HEK293 (cell line): ENCODE data around the gene ZNF536.
A peak's percentile ranks its signal among the peaks of the same experiment; 100 is the strongest.

Source experiments
- CTCF ChIA-PET: fragments of 350-600 bp; formaldehyde crosslinking; extraction: SDS; loops from one replicate; lab custom pipeline; 2021; ENCODE audit warnings: antibody characterized with exemption; lab: Yijun Ruan, JAX
- POLR2A ChIA-PET: fragments of 300-600 bp; formaldehyde crosslinking; extraction: SDS; loops from one replicate; lab custom pipeline; 2020; ENCODE audit warnings: antibody characterized with exemption, inconsistent platforms; lab: Yijun Ruan, JAX
- H3K27ac ChIP-seq: fragments of 200-500 bp; sonication (Bioruptor generic); 2 replicates; pipeline ENCODE4 v1.5.1; 2014; ENCODE audit warnings: low read depth, low read length, control low read depth, inconsistent platforms; ENCODE audit errors: extremely low read depth
- H3K36me3 ChIP-seq, 2 experiments: fragments of 200-500 bp in 1 of 2; sonication (Bioruptor generic) in 1 of 2; 1 replicate in 1 of 2; 2 replicates in 1 of 2; pipeline ENCODE4 v1.5.1; 2014 to 2017; ENCODE audit warnings: inconsistent platforms in 2 of 2, low read length in 2 of 2; ENCODE audit not compliant: control insufficient read depth in 2 of 2, insufficient read depth in 1 of 2
- H3K4me1 ChIP-seq: fragments of 200-500 bp; sonication (Bioruptor generic); 2 replicates; pipeline ENCODE4 v1.5.1; 2014; ENCODE audit warnings: mild to moderate bottlenecking, low read length, inconsistent platforms; ENCODE audit not compliant: control insufficient read depth, insufficient read depth
- H3K4me3 ChIP-seq: 2 replicates; pipeline ENCODE4 v1.5.1; 2011; ENCODE audit warnings: low read depth, mild to moderate bottlenecking, control low read depth, low read length, moderate library complexity
- H3K9me3 ChIP-seq: fragments of 200-500 bp; sonication (Bioruptor generic); 2 replicates; pipeline ENCODE4 v1.5.1; 2014; ENCODE audit warnings: low read depth, low read length, inconsistent platforms; ENCODE audit not compliant: control insufficient read depth, insufficient read depth
- KLF10 ChIP-seq: fragments of 450-650 bp; IDR thresholded peaks from 2 replicates; pipeline ENCODE4 v1.5.1; 2018; ENCODE audit warnings: missing biosample characterization, mild to moderate bottlenecking, missing genetic modification characterization
- KLF7 ChIP-seq: fragments of 450-650 bp; formaldehyde crosslinking; IDR thresholded peaks from 2 replicates; pipeline ENCODE4 v1.5.1; 2016; ENCODE audit warnings: missing biosample characterization, missing genetic modification characterization, borderline replicate concordance
- PRDM1 ChIP-seq: fragments of 450-650 bp; formaldehyde crosslinking; IDR thresholded peaks from 2 replicates; pipeline ENCODE4; 2016; ENCODE audit warnings: missing biosample characterization, missing genetic modification characterization
- SCRT2 ChIP-seq: fragments of 450-650 bp; formaldehyde crosslinking; IDR thresholded peaks from 2 replicates; pipeline ENCODE4 v1.5.1; 2016; ENCODE audit warnings: missing biosample characterization, missing genetic modification characterization
- SP3 ChIP-seq: fragments of 450-650 bp; formaldehyde crosslinking; IDR thresholded peaks from 2 replicates; pipeline ENCODE4 v1.5.1; 2016; ENCODE audit warnings: missing biosample characterization, missing genetic modification characterization
- WT1 ChIP-seq: fragments of 450-650 bp; formaldehyde crosslinking; IDR thresholded peaks from 2 replicates; pipeline ENCODE4 v1.5.1; 2016; ENCODE audit warnings: missing biosample characterization, missing genetic modification characterization
- ZEB2 ChIP-seq: fragments of 450-650 bp; formaldehyde crosslinking; IDR thresholded peaks from 2 replicates; pipeline ENCODE4 v1.5.1; 2016; ENCODE audit warnings: missing biosample characterization, missing genetic modification characterization
- ZIC2 ChIP-seq: fragments of 450-650 bp; formaldehyde crosslinking; IDR thresholded peaks from 2 replicates; pipeline ENCODE4 v1.5.1; 2016; ENCODE audit warnings: missing biosample characterization, missing genetic modification characterization
- ZNF121 ChIP-seq: fragments of 450-650 bp; formaldehyde crosslinking; IDR thresholded peaks from 2 replicates; pipeline ENCODE4 v1.5.1; 2016; ENCODE audit warnings: missing biosample characterization, missing genetic modification characterization
- ZNF138 ChIP-seq: fragments of 450-650 bp; formaldehyde crosslinking; IDR thresholded peaks from 2 replicates; pipeline ENCODE4 v1.5.1; 2016; ENCODE audit warnings: missing biosample characterization, missing genetic modification characterization, borderline replicate concordance
- ZNF174 ChIP-seq: fragments of 450-650 bp; formaldehyde crosslinking; IDR thresholded peaks from 2 replicates; pipeline ENCODE4 v1.5.0; 2017; ENCODE audit warnings: missing biosample characterization, mild to moderate bottlenecking, missing genetic modification characterization
- ZNF223 ChIP-seq: fragments of 450-650 bp; formaldehyde crosslinking; IDR thresholded peaks from 2 replicates; pipeline ENCODE4 v1.5.1; 2016; ENCODE audit warnings: missing biosample characterization, missing genetic modification characterization
- ZNF266 ChIP-seq: fragments of 450-650 bp; formaldehyde crosslinking; IDR thresholded peaks from 2 replicates; pipeline ENCODE4 v1.5.1; 2016; ENCODE audit warnings: missing biosample characterization, missing genetic modification characterization, low read depth
- ZNF391 ChIP-seq: fragments of 450-650 bp; formaldehyde crosslinking; IDR thresholded peaks from 2 replicates; pipeline ENCODE4 v1.5.1; 2016; ENCODE audit warnings: low read depth, missing biosample characterization, missing genetic modification characterization, borderline replicate concordance
- ZNF423 ChIP-seq: fragments of 450-650 bp; formaldehyde crosslinking; IDR thresholded peaks from 2 replicates; pipeline ENCODE4 v1.5.1; 2016; ENCODE audit warnings: missing biosample characterization, missing genetic modification characterization
- ZNF426 ChIP-seq: fragments of 450-650 bp; formaldehyde crosslinking; IDR thresholded peaks from 2 replicates; pipeline ENCODE4 v1.5.1; 2017; ENCODE audit warnings: missing biosample characterization, missing genetic modification characterization, mild to moderate bottlenecking, inconsistent platforms, moderate library complexity
- ZNF48 ChIP-seq: fragments of 450-650 bp; formaldehyde crosslinking; IDR thresholded peaks from 2 replicates; pipeline ENCODE4 v1.5.1; 2016; ENCODE audit warnings: missing biosample characterization, missing genetic modification characterization
- ZNF600 ChIP-seq: fragments of 450-650 bp; formaldehyde crosslinking; IDR thresholded peaks from 2 replicates; pipeline ENCODE4 v1.5.1; 2016; ENCODE audit warnings: missing biosample characterization, missing genetic modification characterization
- ZNF621 ChIP-seq: fragments of 450-650 bp; formaldehyde crosslinking; IDR thresholded peaks from 2 replicates; pipeline ENCODE4 v1.5.1; 2017; ENCODE audit warnings: missing biosample characterization, missing genetic modification characterization
- ZNF768 ChIP-seq: fragments of 450-650 bp; formaldehyde crosslinking; IDR thresholded peaks from 2 replicates; pipeline ENCODE4 v1.5.1; 2018; ENCODE audit warnings: missing biosample characterization, mild to moderate bottlenecking, missing genetic modification characterization
- ZNF777 ChIP-seq: fragments of 450-650 bp; formaldehyde crosslinking; IDR thresholded peaks from 2 replicates; pipeline ENCODE4 v1.5.1; 2017; ENCODE audit warnings: missing biosample characterization, missing genetic modification characterization, borderline replicate concordance
- ZSCAN23 ChIP-seq: fragments of 450-650 bp; formaldehyde crosslinking; IDR thresholded peaks from 2 replicates; pipeline ENCODE4 v1.5.1; 2016; ENCODE audit warnings: missing biosample characterization, missing genetic modification characterization
- TF ChIP-seq, protein P1 (sequence below): fragments of 450-650 bp; formaldehyde crosslinking; IDR thresholded peaks from 2 replicates; pipeline ENCODE4 v1.5.1; 2016; ENCODE audit warnings: missing biosample characterization, missing genetic modification characterization
- TF ChIP-seq, protein P2 (sequence below): fragments of 450-650 bp; formaldehyde crosslinking; IDR thresholded peaks from 2 replicates; pipeline ENCODE4 v1.5.1; 2016; ENCODE audit warnings: missing biosample characterization, missing genetic modification characterization
- TF ChIP-seq, protein P3 (sequence below): fragments of 450-650 bp; formaldehyde crosslinking; IDR thresholded peaks from 2 replicates; pipeline ENCODE4 v1.5.1; 2016; ENCODE audit warnings: missing biosample characterization, missing genetic modification characterization

The ZNF536 gene

DNA sequence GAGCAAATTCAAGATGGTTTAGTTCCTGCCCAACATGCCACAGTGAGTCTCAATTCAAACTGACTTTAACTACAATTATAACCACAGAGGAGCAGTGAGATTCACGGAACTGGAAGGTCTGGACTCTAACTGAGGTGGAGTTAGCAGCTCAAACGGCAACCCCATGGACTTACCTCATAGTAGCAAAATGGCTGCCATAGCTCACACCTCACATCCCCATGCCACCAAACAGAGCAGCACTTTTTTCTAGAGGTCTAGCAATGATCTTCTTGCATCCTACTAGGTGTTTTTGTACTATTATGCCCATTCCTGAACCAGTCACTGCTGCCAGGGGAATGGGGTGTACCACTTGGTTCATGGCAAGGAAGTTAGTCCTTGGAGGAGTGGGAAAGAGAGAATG is 87.7 kb downstream of the ZNF536 start:
- H3K27ac ChIP-seq: no peak overlapping the region
- ChIA-PET CTCF (no interaction called here), POLR2A (no interaction called here)
- H3K4me3 ChIP-seq: no peak overlapping the region
- TF ChIP-seq SCRT2 (tag by site-specific recombination) (no peak), ZNF600 (tag by site-specific recombination) (no peak), ZNF223 (tag by site-specific recombination) (no peak), ZNF423 (tag by site-specific recombination) (no peak), ZNF621 (tag by site-specific recombination) (no peak), WT1 (tag by site-specific recombination) (no peak), ZNF768 (tag by site-specific recombination) (no peak), PRDM1 (tag by site-specific recombination) (no peak)
- TF ChIP-seq, protein P1, sequence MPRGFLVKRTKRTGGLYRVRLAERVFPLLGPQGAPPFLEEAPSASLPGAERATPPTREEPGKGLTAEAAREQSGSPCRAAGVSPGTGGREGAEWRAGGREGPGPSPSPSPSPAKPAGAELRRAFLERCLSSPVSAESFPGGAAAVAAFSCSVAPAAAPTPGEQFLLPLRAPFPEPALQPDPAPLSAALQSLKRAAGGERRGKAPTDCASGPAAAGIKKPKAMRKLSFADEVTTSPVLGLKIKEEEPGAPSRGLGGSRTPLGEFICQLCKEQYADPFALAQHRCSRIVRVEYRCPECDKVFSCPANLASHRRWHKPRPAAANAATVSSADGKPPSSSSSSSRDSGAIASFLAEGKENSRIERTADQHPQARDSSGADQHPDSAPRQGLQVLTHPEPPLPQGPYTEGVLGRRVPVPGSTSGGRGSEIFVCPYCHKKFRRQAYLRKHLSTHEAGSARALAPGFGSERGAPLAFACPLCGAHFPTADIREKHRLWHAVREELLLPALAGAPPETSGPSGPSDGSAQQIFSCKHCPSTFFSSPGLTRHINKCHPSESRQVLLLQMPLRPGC (tag by site-specific recombination): no peak
- TF ChIP-seq, protein P2, sequence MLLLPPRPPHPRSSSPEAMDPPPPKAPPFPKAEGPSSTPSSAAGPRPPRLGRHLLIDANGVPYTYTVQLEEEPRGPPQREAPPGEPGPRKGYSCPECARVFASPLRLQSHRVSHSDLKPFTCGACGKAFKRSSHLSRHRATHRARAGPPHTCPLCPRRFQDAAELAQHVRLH (tag by site-specific recombination): peak; percentile 71; the same call in 1 of the 2 replicates
- TF ChIP-seq, protein P3, sequence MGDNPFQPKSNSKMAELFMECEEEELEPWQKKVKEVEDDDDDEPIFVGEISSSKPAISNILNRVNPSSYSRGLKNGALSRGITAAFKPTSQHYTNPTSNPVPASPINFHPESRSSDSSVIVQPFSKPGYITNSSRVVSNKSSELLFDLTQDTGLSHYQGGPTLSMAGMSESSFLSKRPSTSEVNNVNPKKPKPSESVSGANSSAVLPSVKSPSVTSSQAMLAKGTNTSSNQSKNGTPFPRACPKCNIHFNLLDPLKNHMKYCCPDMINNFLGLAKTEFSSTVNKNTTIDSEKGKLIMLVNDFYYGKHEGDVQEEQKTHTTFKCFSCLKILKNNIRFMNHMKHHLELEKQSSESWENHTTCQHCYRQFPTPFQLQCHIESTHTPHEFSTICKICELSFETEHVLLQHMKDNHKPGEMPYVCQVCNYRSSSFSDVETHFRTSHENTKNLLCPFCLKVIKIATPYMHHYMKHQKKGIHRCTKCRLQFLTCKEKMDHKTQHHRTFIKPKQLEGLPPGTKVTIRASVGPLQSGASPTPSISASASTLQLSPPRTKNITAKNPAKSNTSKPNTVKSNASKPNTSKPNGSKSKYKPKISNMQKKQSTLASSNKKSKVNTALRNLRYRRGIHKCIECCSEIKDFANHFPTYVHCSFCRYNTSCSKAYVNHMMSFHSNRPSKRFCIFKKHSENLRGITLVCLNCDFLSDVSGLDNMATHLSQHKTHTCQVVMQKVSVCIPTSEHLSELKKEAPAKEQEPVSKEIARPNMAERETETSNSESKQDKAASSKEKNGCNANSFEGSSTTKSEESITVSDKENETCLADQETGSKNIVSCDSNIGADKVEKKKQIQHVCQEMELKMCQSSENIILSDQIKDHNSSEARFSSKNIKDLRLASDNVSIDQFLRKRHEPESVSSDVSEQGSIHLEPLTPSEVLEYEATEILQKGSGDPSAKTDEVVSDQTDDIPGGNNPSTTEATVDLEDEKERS: peak; percentile 50; the same call in 1 of the 2 replicates
- H3K4me1 ChIP-seq: no peaks in the 10 kb centered on the region
- H3K36me3 ChIP-seq: no peaks in the 10 kb centered on the region; a peak in 1 of 3 replicates
- H3K9me3 ChIP-seq: no peaks in the 10 kb centered on the region

DNA sequence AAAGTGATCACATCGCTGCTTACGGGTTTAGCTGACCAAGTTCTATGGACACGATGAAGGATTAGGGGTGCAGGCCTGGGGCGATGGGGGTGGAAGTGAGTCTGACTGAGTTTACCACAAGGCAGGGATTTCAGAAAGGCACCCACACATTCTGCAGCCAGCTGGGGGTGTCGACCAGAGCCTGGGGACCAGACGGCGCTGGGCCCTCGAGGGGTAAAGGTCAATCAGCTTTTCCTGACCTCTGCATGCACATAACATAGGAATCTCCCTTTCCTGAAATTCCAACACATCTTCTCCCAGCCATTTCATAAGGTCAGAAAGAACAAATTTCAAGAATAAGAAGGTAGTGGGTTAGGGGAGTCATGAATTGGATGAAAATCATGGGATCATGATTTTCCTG is 92.0 kb downstream of the ZNF536 start:
- TF ChIP-seq ZNF174 (tag by site-specific recombination): no peak
- TF ChIP-seq SP3 (tag by site-specific recombination): no peak
- TF ChIP-seq ZIC2 (tag by site-specific recombination): no peak
- no peak for TF ChIP-seq ZNF121 (tag by site-specific recombination)
- TF ChIP-seq ZSCAN23 (tag by site-specific recombination): no peak
- TF ChIP-seq ZNF266 (tag by site-specific recombination): no peak
- TF ChIP-seq, protein P1 (tag by site-specific recombination): no peak
- no peak for TF ChIP-seq ZEB2
- TF ChIP-seq KLF7: no peak
- TF ChIP-seq ZNF138 (tag by site-specific recombination): no peak
- TF ChIP-seq ZNF391 (tag by site-specific recombination): no peak
- no peak for TF ChIP-seq ZNF426 (tag by site-specific recombination)
- TF ChIP-seq KLF10 (tag by site-specific recombination): no peak
- TF ChIP-seq ZNF48 (tag by site-specific recombination): no peak
- TF ChIP-seq ZNF777 (tag by site-specific recombination): no peak
- CTCF ChIA-PET: interaction anchor here (0.7 kb wide), 1 partner anchor 1066 kb away, joined by 4 read pairs; no protein-coding TSS in a partner anchor
- Histone ChIP-seq H3K36me3 (no peaks in the 10 kb centered on the region), H3K27ac (no peak overlapping the region), H3K4me1 (no peaks in the 10 kb centered on the region), H3K9me3 (no peaks in the 10 kb centered on the region), H3K4me3 (no peak overlapping the region)
- POLR2A ChIA-PET: no interaction called here
